ENCODE data around the gene NELL2.

Gene NELL2

GRCh38 chr12:44465139-44465538 lies 411.0 kb downstream of the NELL2 start:
- no peak for DNase-seq (ENCODE audit: low read depth, low spot score)

GRCh38 chr12:44464180-44464579 lies 411.9 kb downstream of the NELL2 start:
- no peak for DNase-seq (ENCODE audit: low read depth, low spot score)

GRCh38 chr12:44462729-44463128 lies 413.4 kb downstream of the NELL2 start:
- DNase-seq (ENCODE audit: low read depth, low spot score), result no peak

GRCh38 chr12:44460261-44460660 lies 415.9 kb downstream of the NELL2 start:
- no peak for DNase-seq (ENCODE audit: low read depth, low spot score)

GRCh38 chr12:44459569-44459968 lies 416.5 kb downstream of the NELL2 start:
- DNase-seq (ENCODE audit: low read depth, low spot score), result no peak

Measured in brain pericyte (primary cell).